Hypothalamus (tissue), 51 donors: ENCODE data around the gene LPAR1.
"Not testable (repeated sequence)": the region's sequence is repeated elsewhere in the genome, so short reads cannot be mapped to it uniquely, and the experiment has no call there.

Source experiments
- DNase-seq, 51 donors: peaks; one replicate each; lab custom pipeline; 2025; lab: John Stamatoyannopoulos, UW

The LPAR1 gene

GRCh38 chr9:110890416-110890815 lies 147.9 kb downstream of the LPAR1 start:
- DNase-seq, result no peak

- DNase-seq, result no peak
Measured at GRCh38 chr9:110887276-110887675, 151.0 kb downstream of the LPAR1 start.

- no peak for DNase-seq
Measured at GRCh38 chr9:110886832-110887231, 151.4 kb downstream of the LPAR1 start.

GRCh38 chr9:110880189-110880588 lies 158.1 kb downstream of the LPAR1 start:
- DNase-seq, result no peak

DNA sequence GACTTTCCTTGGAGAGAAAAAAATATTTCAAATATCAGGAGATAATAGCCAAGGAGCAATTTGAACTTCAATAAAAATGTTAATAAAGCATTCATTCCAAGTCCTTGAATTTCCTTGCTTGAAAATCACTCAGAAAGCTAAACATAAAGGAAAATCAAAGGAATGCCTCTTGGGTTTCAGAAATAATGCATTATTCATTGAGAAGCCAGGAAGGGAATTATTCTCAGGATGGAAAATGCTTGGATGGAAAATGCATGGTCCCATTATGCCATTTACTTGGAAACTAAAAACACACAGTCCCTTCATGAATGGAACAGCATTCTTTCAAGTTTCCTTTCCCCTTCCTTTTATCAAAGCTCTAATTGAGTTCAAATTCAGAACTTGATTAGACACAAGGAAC lies 160.9 kb downstream of the LPAR1 start:
- DNase-seq, result no peak

- no peak for DNase-seq
Measured at GRCh38 chr9:110876929-110877328, 161.3 kb downstream of the LPAR1 start.

DNA sequence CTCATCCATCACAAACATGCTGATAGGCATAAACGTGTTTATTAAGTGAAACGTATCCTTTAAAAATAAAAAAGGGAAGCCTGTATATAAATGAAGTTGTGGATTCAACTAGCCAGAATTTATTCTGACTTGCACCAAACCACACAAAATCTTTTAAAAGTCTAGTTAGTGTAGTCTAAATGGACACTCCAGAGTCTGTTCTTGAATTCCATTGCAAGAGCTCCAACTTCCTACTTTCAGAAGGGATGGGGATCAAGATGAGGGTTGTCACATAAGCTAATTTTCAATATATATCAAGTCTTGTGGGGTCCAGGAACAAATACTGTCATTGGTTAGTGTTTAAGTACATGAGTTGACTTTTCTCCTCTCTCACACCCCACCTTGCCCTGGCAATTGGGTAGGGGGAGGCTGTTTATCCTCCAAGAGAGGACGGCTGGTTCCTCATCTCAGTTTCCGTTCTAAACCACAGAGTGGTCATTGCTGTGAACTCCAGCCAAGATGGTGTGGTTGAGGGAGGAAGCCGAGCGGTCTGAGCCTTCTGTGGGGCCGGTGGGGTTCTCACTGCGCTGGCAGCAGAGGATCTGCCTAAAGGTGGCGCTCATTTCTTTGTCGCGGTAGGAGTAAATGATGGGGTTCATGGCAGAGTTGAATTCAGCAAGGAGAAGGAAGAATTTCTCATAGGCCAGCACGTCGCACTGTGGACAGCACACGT lies 163.2 kb downstream of the LPAR1 start:
- peak in 30 of 51 donors; percentile 2 to 56 (median 26) for DNase-seq

DNA sequence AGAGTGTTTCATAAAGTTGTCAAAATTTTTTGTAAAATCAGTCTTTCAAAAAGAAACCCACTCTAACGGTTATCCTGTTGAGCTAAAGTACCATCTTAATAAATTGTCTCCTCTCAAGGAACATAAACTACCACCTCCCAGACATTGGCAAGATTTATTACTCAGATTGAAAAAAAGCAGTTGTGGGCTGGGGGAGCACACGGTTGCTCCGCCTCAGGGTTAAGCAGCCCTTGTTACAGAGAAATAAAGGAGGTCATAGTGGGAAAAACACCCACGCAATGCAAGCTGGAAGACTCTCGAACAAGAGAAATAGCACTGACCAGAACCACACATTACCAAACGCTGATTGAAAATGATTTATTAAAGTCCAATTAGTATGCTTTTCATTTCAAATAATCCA lies 165.3 kb downstream of the LPAR1 start:
- no peak for DNase-seq

DNA sequence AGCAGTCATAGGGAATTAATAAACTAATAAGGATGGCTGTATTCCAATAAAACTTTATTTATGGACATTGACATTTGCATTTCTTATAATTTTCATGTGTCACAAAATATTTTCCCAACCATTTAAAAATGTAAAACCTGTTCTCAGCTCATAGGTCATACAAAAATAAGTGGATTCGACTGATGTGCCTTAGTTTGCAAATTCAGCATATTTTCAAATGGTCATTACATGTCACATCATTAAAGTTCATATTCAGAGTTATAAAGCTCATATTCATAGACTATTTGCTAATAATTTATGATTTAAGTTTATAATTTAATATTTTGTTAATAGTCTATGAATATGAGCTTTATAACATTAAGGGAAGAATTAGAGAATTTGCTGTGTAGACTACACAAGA lies 166.5 kb downstream of the LPAR1 start:
- no peak for DNase-seq

DNA sequence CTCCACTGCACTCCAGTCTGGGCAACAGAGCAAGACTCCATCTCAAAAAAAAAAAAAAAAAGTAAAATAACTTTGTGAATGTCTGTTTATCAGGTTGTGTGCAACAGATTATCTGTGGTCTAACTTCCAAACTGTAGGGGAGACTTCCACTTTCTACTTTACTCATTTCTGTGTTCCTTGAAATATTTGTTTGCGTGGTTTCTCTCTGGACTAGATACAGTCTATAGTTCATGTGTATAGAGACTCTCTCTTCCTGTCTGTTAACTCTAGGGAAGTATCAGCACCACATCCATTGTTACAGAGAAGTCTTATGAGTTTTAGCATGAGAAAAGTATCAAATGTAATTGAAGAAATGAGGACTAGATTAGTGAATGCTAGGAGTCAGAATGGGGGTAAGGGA lies 168.3 kb downstream of the LPAR1 start:
- no peak for DNase-seq

DNA sequence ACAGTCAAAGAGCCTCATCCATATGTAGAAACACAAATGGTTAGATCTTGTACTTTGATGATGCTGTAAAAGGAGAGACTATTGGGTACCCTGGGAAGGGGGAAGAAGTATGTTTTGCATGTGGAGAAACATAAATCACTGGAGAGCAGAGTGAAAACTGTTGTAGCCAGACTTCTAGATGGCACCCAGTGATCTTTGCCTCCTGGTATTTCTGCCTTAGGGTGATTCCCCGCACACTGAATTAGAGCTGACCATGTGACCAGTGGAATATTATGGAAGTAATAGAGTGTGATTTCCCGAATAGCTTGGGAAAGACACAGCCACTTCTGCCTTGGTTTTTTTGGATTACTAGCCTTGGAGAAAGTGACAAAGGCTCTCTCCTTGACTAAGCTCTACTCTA lies 174.3 kb downstream of the LPAR1 start:
- DNase-seq, result no peak

DNA sequence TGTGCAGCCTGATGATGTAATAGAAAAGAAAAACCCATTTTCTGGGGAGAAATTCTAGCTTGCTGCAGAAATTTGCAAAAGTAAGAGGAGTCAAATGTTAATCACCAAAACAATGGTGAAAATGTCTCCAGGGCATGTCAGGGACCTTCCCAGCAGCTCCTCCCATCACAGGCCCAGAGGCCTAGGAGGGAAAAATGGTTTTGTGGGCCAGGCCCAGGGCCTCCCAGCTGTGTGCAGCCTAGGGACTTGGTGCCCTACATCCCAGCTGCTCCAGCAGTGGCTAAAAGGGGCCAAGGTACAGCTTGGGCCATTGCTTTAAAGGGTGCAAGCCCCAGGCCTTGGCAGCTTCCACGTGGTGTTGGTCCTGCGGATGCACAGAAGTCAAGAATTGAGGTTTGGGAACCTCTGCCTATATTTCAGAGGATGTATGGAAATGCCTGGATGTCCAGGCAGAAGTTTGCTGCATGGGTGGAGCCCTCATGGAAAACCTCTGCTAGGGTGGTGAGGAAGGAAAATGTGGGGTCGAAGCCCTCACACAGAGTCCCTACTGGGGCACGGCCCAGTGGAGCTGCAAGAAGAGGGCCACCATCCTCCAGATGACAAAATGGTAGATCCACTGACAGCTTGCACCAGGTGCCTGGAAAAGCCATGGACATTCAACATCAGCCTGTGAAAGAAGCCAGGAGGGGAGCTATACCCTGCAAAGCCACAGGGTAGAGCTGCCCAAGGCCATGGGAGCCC lies 176.7 kb downstream of the LPAR1 start:
- DNase-seq, result not testable (repeated sequence)

- DNase-seq, result no peak
Measured at GRCh38 chr9:110856772-110857171, 181.5 kb downstream of the LPAR1 start.

DNA sequence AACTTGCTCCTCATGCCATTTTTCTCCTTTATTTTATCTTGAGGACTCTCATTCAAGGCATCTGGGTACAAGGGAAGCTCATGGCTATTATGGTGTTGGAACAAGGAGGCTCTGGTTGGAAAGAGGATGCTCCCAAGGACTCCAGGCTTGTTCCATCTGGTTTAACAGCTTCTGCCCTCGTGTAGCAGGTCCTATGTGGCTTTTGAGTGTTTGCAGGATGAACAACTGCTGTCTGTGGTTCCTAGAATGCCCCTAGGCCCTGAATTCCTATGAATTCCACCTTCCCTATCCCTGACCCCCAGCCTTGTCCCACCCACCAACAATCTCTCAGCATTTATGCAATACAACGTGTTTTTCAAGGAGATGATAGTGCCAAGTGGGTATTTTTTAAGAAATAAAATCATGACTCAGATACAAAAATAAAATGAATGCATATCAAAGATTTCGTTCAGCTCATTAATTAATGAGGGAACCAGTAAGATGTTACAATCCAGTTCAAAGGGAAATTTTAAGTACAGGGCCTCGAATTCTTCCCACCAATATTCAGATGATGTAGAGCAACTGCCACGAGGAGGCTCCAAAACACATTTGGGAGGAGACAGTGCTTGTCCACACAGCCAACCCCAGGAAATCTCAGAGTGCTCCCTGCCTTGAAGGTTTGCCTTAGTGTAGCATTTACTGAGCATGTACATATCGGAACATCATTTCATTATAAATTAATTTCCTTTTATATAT lies 187.7 kb downstream of the LPAR1 start:
- DNase-seq, result no peak

DNA sequence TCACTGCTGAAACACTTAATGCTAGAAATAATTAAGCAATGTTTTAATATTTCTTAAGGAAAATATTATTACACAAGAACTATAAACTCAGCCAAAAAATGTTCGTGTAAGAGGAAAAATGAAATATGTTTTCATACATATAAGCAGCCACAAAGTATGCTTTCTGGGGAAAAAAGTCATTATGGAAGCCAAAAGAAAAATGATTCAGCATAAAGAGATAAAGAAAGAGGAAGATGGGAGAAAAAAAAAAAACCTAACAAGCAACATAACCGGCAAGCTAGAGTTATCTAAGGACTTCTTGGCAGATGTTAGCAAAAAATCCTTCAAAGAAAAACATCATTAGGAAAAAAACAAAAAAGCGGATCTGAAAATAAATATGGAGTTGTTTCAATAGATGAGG lies 190.6 kb downstream of the LPAR1 start:
- no peak for DNase-seq

GRCh38 chr9:110846215-110846614 lies 192.1 kb downstream of the LPAR1 start:
- DNase-seq, result no peak

- DNase-seq, result no peak
Measured at GRCh38 chr9:110844121-110844520, 194.1 kb downstream of the LPAR1 start.

DNA sequence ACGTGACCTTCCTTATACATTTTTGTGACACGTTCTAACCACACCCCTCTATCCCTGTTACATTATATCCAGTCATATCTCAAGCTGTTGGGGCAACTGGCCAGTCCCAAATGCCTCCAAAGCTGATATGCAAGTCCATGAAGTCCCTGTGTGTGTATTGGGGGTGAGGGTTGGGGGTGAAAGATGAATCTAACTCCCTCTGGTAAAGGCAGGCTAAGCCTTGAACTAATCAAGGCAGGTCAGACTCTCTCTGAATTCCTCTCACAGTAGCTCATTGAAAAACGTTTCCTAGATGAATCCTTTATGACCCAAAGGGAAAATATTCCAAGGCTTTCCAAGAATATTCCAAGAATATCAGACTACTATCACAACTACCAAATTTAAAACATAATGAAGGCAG lies 195.3 kb downstream of the LPAR1 start:
- DNase-seq, result no peak

- DNase-seq, result no peak
Measured at GRCh38 chr9:110842169-110842568, 196.1 kb downstream of the LPAR1 start.

GRCh38 chr9:110837401-110838005 lies 200.8 kb downstream of the LPAR1 start:
- no peak for DNase-seq

- DNase-seq, result no peak
Measured at GRCh38 chr9:110835859-110836271, 202.4 kb downstream of the LPAR1 start.
